Stimulated activated CD8-positive, alpha-beta memory T cell treated with anti-CD3 and anti-CD28 coated beads, Interleukin-15, amount 100 ng/mL, for 24 hours (primary cell): ENCODE data around the gene TRAPPC14.

Experiments used
- DNase-seq: peaks from one replicate; pipeline ENCODE4 v3.0.0-alpha.2; 2020; ENCODE audit warnings: low read depth

The TRAPPC14 gene

GRCh38 chr7:100124301-100125230, 34.0 kb downstream of the TRAPPC14 start:
- DNase-seq = no peak

- no peak for DNase-seq
These were observed 36.0 kb downstream of the TRAPPC14 start for GRCh38 chr7:100122568-100122967.

DNA sequence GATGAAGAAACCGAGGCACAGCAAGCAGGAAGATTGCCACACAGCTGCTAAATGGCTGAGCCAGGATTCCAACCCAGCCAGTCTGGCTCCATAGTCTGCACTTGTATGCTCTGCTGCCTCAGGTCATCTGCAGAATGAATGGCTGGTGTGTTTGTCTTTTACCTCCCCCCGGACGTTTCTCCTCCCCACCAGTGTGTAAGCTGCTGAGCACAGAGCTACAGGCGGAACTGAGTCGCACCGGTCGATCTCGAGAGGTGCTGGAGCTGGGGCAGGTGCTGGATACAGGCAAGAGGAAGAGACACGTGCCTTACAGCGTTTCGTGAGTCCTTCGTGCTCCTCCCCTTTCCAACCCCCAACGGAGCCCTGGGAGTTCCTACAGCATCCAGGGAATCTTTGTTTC, 36.5 kb downstream of the TRAPPC14 start:
- DNase-seq = no peak

DNA sequence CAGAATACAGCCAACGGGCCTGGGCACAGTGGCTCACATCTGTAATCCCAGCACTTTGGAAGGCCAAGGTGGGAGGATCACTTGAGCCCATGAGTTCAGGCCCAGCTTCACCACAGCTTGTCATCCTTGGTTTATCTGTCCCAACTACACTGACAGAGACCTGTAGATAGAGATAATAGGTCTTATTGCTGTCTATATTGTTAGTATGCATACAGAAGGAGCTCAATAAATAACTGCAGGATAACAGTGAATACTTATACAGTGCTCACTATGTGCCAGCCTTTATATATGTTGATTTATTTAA, 37.8 kb downstream of the TRAPPC14 start:
- no peak for DNase-seq

DNA sequence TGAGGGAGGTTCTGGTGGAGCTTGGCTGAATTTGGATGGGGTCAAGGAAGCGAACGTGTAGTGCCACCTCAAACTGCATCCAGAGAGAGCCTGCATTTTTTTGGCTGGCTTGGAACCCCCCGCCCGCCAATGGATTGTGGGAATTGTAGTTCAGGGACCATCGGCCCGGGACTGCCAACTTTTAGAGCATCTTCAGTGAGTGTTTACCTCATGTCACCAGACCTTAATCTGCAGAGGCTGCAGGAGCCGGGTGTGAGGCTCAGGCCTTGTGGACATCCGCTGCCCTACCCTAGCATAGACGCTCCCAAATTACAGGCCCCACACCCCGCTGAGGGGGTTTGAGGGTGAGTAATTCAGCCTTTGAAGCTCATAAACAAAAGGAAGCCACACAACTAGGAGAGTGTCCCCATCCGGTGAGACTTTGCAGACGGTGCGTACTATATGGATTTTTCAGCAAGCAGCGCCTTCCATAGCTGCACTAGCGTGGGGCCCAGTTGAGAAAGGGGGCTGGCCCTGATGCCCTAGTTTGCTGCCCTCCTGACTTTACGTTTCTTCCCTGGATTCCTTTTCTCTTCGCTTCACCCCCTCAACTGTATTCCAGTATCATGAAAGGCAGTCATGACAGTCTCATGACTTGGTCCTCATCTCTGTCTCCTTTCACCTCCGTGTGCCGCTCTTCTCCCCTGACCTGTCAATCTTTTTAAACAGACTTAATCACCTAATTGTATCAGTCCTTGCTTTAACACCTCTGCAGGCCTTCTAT, 38.4 kb downstream of the TRAPPC14 start:
- DNase-seq = no peak

- DNase-seq = peak; percentile 87
These were observed 39.2 kb downstream of the TRAPPC14 start, which contains the start of the genes CNPY4 and TAF6 for GRCh38 chr7:100119072-100119969. Gene CNPY4 (plus strand): TSS chr7:100119634. CDS start chr7:100119745, 111 bp downstream. Gene TAF6 (minus strand): TSS chr7:100119358. CDS start chr7:100114209, 5,149 bp downstream.

- DNase-seq = no peak
These were observed 40.0 kb downstream of the TRAPPC14 start for GRCh38 chr7:100118388-100119071.

DNA sequence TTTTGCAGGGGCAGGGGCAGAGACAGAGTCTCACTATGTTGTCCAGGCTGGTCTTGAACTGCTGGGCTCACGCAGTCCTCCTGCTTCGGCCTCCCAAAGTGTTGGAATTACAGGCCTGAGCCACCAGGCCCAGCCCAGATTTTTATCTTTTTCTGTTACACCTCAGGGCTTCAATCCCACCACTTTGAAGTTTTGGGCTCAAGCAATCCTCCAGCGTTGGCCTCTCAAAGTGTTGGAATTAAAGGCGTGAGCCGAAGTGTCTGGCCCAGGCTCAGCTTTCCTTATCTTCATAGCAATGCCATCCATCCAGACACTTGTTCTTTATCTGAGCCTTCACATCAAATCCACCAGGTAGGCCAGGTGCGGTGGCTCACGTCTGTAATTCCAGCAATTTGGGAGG, 43.5 kb downstream of the TRAPPC14 start:
- no peak for DNase-seq

GRCh38 chr7:100111914-100112313, 46.6 kb downstream of the TRAPPC14 start:
- DNase-seq = no peak

- DNase-seq = no peak
These were observed 47.4 kb downstream of the TRAPPC14 start for GRCh38 chr7:100111156-100111555.

GRCh38 chr7:100109521-100110163, 48.9 kb downstream of the TRAPPC14 start:
- DNase-seq = no peak

DNA sequence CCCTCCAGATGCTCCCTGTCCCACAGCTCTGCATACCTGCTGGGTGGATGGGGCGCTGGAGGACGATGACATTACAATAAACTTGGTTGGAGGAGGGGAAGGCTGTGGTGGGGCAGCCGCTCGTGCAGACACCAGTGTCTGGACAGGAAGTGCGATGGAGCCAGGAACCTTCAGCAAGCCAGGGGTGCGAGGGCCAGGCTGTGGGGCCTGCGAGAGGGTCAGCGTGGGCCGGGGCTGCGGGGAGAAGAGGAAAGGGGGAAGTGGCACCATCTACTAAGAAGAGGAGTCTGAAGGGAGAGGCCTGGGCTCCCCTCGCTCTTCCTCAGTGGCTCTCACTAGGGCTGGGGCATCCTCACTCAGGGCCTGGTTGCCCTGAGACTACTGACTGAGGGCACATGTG, 50.6 kb downstream of the TRAPPC14 start:
- DNase-seq = no peak

DNA sequence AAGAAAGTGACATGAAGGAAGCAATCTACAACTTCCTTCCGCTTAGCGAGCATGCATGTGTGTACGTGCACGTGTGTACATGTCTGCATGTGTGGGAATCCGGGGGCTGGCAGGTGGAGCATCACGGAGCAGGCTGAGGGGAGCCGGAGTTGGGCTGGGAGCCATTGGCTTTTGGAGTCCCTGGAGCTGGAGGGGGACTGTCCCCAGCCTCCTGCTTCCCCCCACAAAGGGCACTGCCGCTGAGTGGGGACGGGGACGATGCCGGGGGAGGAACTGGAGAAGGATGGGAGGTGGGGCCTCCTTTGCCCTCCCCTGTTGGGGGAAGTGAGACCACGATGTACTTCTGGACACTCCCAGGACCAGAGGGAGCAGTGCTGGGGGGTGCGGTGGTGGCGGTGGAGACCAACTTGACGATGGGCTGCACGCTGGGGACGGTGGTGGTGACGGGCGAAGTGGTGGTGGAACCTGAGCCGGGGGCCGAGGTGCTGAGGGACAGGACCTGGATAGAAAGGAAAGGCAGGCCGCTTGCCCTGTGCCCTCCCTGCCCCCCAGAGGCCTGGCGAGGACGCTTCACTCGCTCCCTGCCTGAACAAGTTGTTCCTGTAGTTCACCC, 51.3 kb downstream of the TRAPPC14 start:
- no peak for DNase-seq

DNA sequence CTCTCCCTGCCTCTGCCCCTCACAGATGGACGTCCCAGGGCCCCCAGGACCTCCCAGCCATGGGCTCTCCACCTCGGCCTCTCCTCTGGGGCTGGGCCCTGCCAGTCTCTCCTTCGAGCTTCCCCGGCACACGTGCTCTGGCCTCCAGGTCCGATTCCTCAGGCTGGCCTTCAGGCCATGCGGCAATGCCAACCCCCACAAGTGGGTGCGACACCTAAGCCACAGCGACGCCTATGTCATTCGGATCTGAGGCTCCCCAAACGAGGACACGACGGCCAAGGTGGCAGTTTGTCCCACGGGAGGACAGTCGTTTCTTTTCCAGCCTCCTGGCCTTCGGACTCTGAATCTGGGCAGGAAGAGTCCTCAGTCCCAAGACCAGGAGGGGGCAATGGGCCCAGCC, 51.9 kb downstream of the TRAPPC14 start:
- DNase-seq = no peak

DNA sequence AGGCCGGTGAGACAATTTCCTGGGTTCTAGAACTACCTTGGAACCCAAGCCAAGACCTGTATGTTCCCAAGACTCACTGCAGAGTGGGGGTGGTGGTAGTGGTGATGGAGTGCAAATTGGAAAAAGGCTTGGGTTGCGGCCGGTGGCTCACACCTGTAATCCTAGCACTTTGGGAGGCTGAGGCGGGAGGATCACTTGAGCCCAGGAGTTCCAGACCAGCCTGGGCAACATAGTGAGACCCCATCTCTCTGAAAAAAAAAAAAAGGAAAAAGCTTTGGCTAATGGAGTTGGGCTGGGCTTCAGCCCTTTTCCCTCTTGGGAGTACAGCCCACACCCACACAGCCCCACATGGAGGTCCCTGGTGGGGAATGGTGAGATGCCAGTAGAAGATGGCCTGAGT, 53.0 kb downstream of the TRAPPC14 start:
- DNase-seq = no peak
